ENCODE data around the gene LSAMP. TPM values are rescaled to one million over a fixed set of nuclear protein-coding genes. Genes with fewer than 3 reads are reported as not detected.

LSAMP gene
- total and polyA plus RNA-seq, 2 donors (not counting 3 experiments of a cell fraction or from before 2014, with no cell fraction given) = not detected

DNA sequence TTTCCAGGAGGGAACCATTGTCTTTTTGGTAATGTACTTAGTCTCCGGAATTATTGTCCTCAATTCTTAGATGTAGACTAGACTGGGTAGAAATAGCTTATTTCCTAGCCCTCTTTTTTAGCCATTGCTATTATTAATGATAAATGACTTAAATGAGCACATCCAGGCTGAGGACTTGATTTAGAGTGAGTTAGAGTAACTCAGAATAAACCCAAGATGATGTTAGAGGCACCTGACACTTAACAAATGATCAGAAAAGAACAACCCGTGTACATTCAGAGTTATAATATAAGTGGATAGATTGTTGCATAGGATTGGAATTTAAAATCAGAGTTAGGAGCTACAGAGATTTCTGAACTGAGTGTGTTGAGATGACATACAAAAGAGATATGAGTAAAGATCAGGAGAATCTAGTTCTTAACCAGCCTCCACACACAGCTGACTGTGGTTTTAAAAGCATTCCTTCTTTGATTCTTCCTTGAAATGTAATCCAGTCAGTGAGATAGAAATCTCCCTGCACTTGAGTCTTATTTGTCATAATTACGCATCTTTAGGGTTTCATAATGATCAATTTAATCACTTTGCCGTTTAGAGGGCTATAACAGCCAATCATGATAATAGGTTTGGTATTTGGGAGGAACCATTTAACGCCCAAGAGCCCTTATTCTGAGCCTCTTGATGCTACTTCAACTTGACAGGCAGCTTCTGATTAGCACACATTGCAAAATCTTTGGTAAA, 455.4 kb downstream of the LSAMP start:
- no peaks in the 10 kb centered on the region for H3K9me3 ChIP-seq (replicated peaks; ENCODE audit: control insufficient read depth, insufficient read depth, low read length)
- dilution Hi-C loops (cut with MboI; ENCODE audit: extremely low pct_ligation_motif_present, low sequenced_read_pairs) (no loop called here), intact Hi-C loops (cut with micrococcal nuclease) (no loop called here)
- no TSS peak for BruUV-seq (replicated peaks)
- POLR2A ChIA-PET = no interaction called here
- H3K4me3 ChIP-seq (replicated peaks in 1 of 3; ENCODE audit: insufficient read depth in 1 of 3, low read depth in 1 of 3, low read length in 3 of 3) = no peak overlapping the region
- no peaks in the 10 kb centered on the region for H3K27me3 ChIP-seq (ENCODE audit: control insufficient read depth in 2 of 2, insufficient read depth in 2 of 2, low read length in 2 of 2)
- H3K79me2 ChIP-seq (ENCODE audit: control insufficient read depth, insufficient read depth, low read length) = no peaks in the 10 kb centered on the region
- DNase-seq (ENCODE audit: low read depth, low spot score) = no peak
- no peak overlapping the region for H3K4me2 ChIP-seq (ENCODE audit: insufficient read depth, low read length)
- CTCF ChIA-PET = no interaction called here
- TF ChIP-seq JUN (IDR thresholded peaks at IDR 0.05; ENCODE audit: borderline replicate concordance, insufficient read depth, insufficient read length, low read depth) (no peak), POLR2AphosphoS5 (IDR thresholded peaks at IDR 0.05; ENCODE audit: insufficient read depth, low read depth, low read length) (no peak), MYC (IDR thresholded peaks at IDR 0.05; ENCODE audit: low read depth, low read length) (no peak), EZH2 (IDR thresholded peaks at IDR 0.05; ENCODE audit: borderline replicate concordance, low read depth, low read length, severe bottlenecking) (no peak), FOS (IDR thresholded peaks at IDR 0.05; ENCODE audit: borderline replicate concordance, insufficient read depth, low read length) (no peak)
- TF ChIP-seq, protein P1, sequence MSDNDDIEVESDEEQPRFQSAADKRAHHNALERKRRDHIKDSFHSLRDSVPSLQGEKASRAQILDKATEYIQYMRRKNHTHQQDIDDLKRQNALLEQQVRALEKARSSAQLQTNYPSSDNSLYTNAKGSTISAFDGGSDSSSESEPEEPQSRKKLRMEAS (IDR thresholded peaks at IDR 0.05; ENCODE audit: insufficient read depth, insufficient read length) = no peak
- TF ChIP-seq, protein P2, sequence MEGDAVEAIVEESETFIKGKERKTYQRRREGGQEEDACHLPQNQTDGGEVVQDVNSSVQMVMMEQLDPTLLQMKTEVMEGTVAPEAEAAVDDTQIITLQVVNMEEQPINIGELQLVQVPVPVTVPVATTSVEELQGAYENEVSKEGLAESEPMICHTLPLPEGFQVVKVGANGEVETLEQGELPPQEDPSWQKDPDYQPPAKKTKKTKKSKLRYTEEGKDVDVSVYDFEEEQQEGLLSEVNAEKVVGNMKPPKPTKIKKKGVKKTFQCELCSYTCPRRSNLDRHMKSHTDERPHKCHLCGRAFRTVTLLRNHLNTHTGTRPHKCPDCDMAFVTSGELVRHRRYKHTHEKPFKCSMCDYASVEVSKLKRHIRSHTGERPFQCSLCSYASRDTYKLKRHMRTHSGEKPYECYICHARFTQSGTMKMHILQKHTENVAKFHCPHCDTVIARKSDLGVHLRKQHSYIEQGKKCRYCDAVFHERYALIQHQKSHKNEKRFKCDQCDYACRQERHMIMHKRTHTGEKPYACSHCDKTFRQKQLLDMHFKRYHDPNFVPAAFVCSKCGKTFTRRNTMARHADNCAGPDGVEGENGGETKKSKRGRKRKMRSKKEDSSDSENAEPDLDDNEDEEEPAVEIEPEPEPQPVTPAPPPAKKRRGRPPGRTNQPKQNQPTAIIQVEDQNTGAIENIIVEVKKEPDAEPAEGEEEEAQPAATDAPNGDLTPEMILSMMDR (IDR thresholded peaks at IDR 0.05; ENCODE audit: extremely low read depth in 1 of 2, insufficient read depth in 1 of 2, low read depth in 1 of 2, low read length in 2 of 2) = no peak
- no peak overlapping the region for H3K27ac ChIP-seq (ENCODE audit: insufficient read depth, low read depth, low read length)
- H3K36me3 ChIP-seq (ENCODE audit: control insufficient read depth in 2 of 2, extremely low read depth in 1 of 2, insufficient read depth in 2 of 2, low read length in 2 of 2) = no peaks in the 10 kb centered on the region
- no peak overlapping the region for H3K9ac ChIP-seq (replicated peaks; ENCODE audit: extremely low read depth, insufficient read depth, low read length)
- H2AFZ ChIP-seq (ENCODE audit: low read depth, low read length) = no peak overlapping the region
- no peaks in the 10 kb centered on the region for H3K9me1 ChIP-seq (replicated peaks; ENCODE audit: control insufficient read depth, extremely low read depth, insufficient read depth, low read length)
- H3K4me1 ChIP-seq (ENCODE audit: control insufficient read depth, extremely low read depth, insufficient read depth, low read length) = no peaks in the 10 kb centered on the region
- no peak for FAIRE-seq
- H4K20me1 ChIP-seq (replicated peaks; ENCODE audit: control insufficient read depth, extremely low read depth, insufficient read depth, low read length) = no peaks in the 10 kb centered on the region
